Keratinocyte (primary cell): Measurements from ENCODE around the gene FAM117A. TPM values are rescaled to one million over a fixed set of nuclear protein-coding genes. Genes with fewer than 3 reads are reported as not detected.

ENCODE experiments used
- DNase-seq: peaks from one replicate; pipeline ENCODE4 v3.0.0-alpha.2; 2011; ENCODE audit warnings: low read depth, missing footprints, low spot score
- FAIRE-seq: peaks from 2 replicates; lab custom pipeline; 2011; peaks lifted over from hg19 to GRCh38; lab: Jason Lieb, UNC
- H2AFZ ChIP-seq: 2 replicates; pipeline ENCODE4 v1.6.0; 2012; ENCODE audit warnings: low read length, control low read depth, inconsistent platforms; ENCODE audit not compliant: control insufficient read depth
- H3K27ac ChIP-seq: 2 replicates; pipeline ENCODE4 v1.5.1; 2011; ENCODE audit warnings: low read length; ENCODE audit not compliant: control insufficient read depth, insufficient read depth
- H3K27me3 ChIP-seq: 3 replicates; pipeline ENCODE4 v1.6.0; 2011; ENCODE audit warnings: low read length; ENCODE audit not compliant: control insufficient read depth, insufficient read depth; ENCODE audit errors: extremely low read depth
- H3K36me3 ChIP-seq, 2 experiments: 2 replicates in 1 of 2; 3 replicates in 1 of 2; pipeline ENCODE4 v1.5.1; 2011; ENCODE audit warnings: low read length in 2 of 2, mild to moderate bottlenecking in 1 of 2; ENCODE audit not compliant: control insufficient read depth in 2 of 2, insufficient read depth in 2 of 2; ENCODE audit errors: extremely low read depth in 1 of 2
- H3K4me1 ChIP-seq: 3 replicates; pipeline ENCODE4 v1.5.1; 2011; ENCODE audit warnings: low read length; ENCODE audit not compliant: control insufficient read depth, insufficient read depth; ENCODE audit errors: extremely low read depth
- H3K4me2 ChIP-seq: 3 replicates; pipeline ENCODE4 v1.6.0; 2011; ENCODE audit warnings: low read depth, low read length; ENCODE audit not compliant: control insufficient read depth, insufficient read depth; ENCODE audit errors: extremely low read depth
- H3K4me3 ChIP-seq, 3 experiments: fragments of 200-600 bp in 1 of 3; sonication (generic) in 1 of 3; 2 replicates in 2 of 3; 3 replicates in 1 of 3; pipeline ENCODE4 v1.5.1; 2011 to 2016; ENCODE audit warnings: low read length in 3 of 3, mild to moderate bottlenecking in 3 of 3, control low read depth in 2 of 3, inconsistent platforms in 1 of 3, low read depth in 1 of 3, mixed read lengths in 1 of 3, mixed run types in 1 of 3, moderate library complexity in 1 of 3; ENCODE audit not compliant: control insufficient read depth in 2 of 3, insufficient read depth in 2 of 3; ENCODE audit errors: extremely low read depth in 1 of 3
- H3K79me2 ChIP-seq: 2 replicates; pipeline ENCODE4 v1.6.0; 2012; ENCODE audit warnings: low read length; ENCODE audit not compliant: control insufficient read depth, insufficient read depth
- H3K9ac ChIP-seq: 3 replicates; pipeline ENCODE4 v1.6.0; 2011; ENCODE audit warnings: low read length; ENCODE audit not compliant: control insufficient read depth, insufficient read depth; ENCODE audit errors: extremely low read depth
- H3K9me1 ChIP-seq: 3 replicates; pipeline ENCODE4 v1.6.0; 2011; ENCODE audit warnings: low read length; ENCODE audit not compliant: control insufficient read depth, insufficient read depth; ENCODE audit errors: extremely low read depth
- H3K9me3 ChIP-seq: 2 replicates; pipeline ENCODE4 v1.5.1; 2012; ENCODE audit warnings: low read depth, low read length; ENCODE audit not compliant: control insufficient read depth
- H4K20me1 ChIP-seq: 3 replicates; pipeline ENCODE4 v1.6.0; 2011; ENCODE audit warnings: low read length; ENCODE audit not compliant: control insufficient read depth, insufficient read depth; ENCODE audit errors: extremely low read depth
- CTCF ChIP-seq, 3 experiments: IDR thresholded peaks in 1 of 3; conservative IDR thresholded peaks in 1 of 3; optimal IDR thresholded peaks in 1 of 3; 2 replicates in 2 of 3; 3 replicates in 1 of 3; pipeline versions ENCODE3 to v1.5.1; 2011; ENCODE audit warnings: low read length in 3 of 3, mild to moderate bottlenecking in 3 of 3, moderate library complexity in 2 of 3, control low read depth in 1 of 3, inconsistent platforms in 1 of 3; ENCODE audit not compliant: insufficient read depth in 2 of 3; ENCODE audit errors: extremely low read depth in 1 of 3
- EZH2 ChIP-seq: IDR thresholded peaks from one replicate; pipeline ENCODE4 v1.6.1; 2012; ENCODE audit warnings: inconsistent platforms, mild to moderate bottlenecking, low read length, moderate library complexity
- dilution Hi-C: fragments of 300-500 bp; cut with MboI; formaldehyde crosslinking; loops from one replicate; pipeline ENCODE4 v1.7.0; 2020; ENCODE audit warnings: low sequenced_read_pairs; ENCODE audit not compliant: extremely low pct_ligation_motif_present
- polyA plus RNA-seq, 5 experiments: library from polyadenylated mRNA; depleted of rRNA in 3 of 5; stranded (reverse) in 3 of 5; stranded (forward) in 1 of 5; unstranded in 1 of 5; fragments of >200 nt; gene quantifications; 1 replicate in 1 of 5; 2 replicates in 3 of 5; 3 replicates in 1 of 5; pipeline versions ENCODE4 v1.2.1 to v1.2.3, GENCODE V29; 2011 to 2012; ENCODE audit warnings: missing spikeins in 2 of 5, low read depth in 1 of 5, low replicate concordance in 1 of 5

The FAM117A gene
- polyA plus RNA-seq, 1 donor (not counting 4 experiments of a cell fraction or from before 2014, with no cell fraction given): 4.7 TPM

GRCh38 chr17:49681106-49681979, 82.6 kb downstream of the FAM117A start:
- peaks cover 7% of the 10 kb centered on the region for H3K4me1 ChIP-seq
- no peak overlapping the region for H2AFZ ChIP-seq
- no peak for TF ChIP-seq EZH2
- no peak for TF ChIP-seq CTCF (optimal IDR thresholded peaks at IDR 0.05 in 1 of 3, IDR thresholded peaks at IDR 0.05 in 1 of 3, conservative IDR thresholded peaks at IDR 0.05 in 1 of 3; ENCODE audit: extremely low read depth in 1 of 3, insufficient read depth in 2 of 3, low read length in 3 of 3)
- no peak overlapping the region for H3K27ac ChIP-seq
- H3K36me3 ChIP-seq: no peaks in the 10 kb centered on the region
- DNase-seq (no peak), FAIRE-seq (no peak)
- no peak overlapping the region for H3K4me2 ChIP-seq
- H4K20me1 ChIP-seq: no peaks in the 10 kb centered on the region
- no peaks in the 10 kb centered on the region for H3K9me3 ChIP-seq
- H3K9me1 ChIP-seq: no peaks in the 10 kb centered on the region
- H3K27me3 ChIP-seq: no peaks in the 10 kb centered on the region
- H3K9ac ChIP-seq: no peak overlapping the region
- dilution Hi-C loops: no loop called here
- peaks cover 10% of the 10 kb centered on the region for H3K79me2 ChIP-seq
- H3K4me3 ChIP-seq: no peak overlapping the region

GRCh38 chr17:49680314-49680713, 83.6 kb downstream of the FAM117A start:
- Histone ChIP-seq H4K20me1 (no peaks in the 10 kb centered on the region), H2AFZ (no peak overlapping the region), H3K4me3 (no peak overlapping the region), H3K79me2 (peaks cover 20% of the 10 kb centered on the region), H3K4me1 (peaks cover 13% of the 10 kb centered on the region), H3K9me1 (no peaks in the 10 kb centered on the region), H3K4me2 (no peak overlapping the region), H3K36me3 (no peaks in the 10 kb centered on the region), H3K9ac (no peak overlapping the region), H3K27me3 (no peaks in the 10 kb centered on the region), H3K27ac (no peak overlapping the region), H3K9me3 (no peaks in the 10 kb centered on the region)
- dilution Hi-C loops: no loop called here
- no peak for DNase-seq
- TF ChIP-seq EZH2 (no peak), CTCF (optimal IDR thresholded peaks at IDR 0.05 in 1 of 3, IDR thresholded peaks at IDR 0.05 in 1 of 3, conservative IDR thresholded peaks at IDR 0.05 in 1 of 3; ENCODE audit: extremely low read depth in 1 of 3, insufficient read depth in 2 of 3, low read length in 3 of 3) (no peak)
- no peak for FAIRE-seq
